Gastroesophageal sphincter (tissue), 3 donors: Measurements from ENCODE around the gene ADD1.

Experiments
- POLR2A ChIP-seq, 2 donors: fragments of 450-650 bp; IDR thresholded peaks; one replicate each; pipeline ENCODE4 v1.6.1; 2017; ENCODE audit warnings: antibody characterized with exemption in 2 of 2, mild to moderate bottlenecking in 2 of 2, moderate library complexity in 1 of 2
- POLR2AphosphoS5 ChIP-seq: sonication (generic); formaldehyde crosslinking; IDR thresholded peaks from one replicate; pipeline ENCODE4 v1.6.1; 2017; ENCODE audit warnings: antibody characterized with exemption
- TF ChIP-seq, protein P1 (sequence below), 4 experiments: fragments of 200-600 bp in 2 of 4; fragments of 450-650 bp in 2 of 4; sonication (generic) in 1 of 4; IDR thresholded peaks; one replicate each; pipeline ENCODE4 v1.5.1; 2017 to 2019; ENCODE audit warnings: antibody characterized with exemption in 4 of 4, mild to moderate bottlenecking in 2 of 4, moderate library complexity in 2 of 4

DNA sequence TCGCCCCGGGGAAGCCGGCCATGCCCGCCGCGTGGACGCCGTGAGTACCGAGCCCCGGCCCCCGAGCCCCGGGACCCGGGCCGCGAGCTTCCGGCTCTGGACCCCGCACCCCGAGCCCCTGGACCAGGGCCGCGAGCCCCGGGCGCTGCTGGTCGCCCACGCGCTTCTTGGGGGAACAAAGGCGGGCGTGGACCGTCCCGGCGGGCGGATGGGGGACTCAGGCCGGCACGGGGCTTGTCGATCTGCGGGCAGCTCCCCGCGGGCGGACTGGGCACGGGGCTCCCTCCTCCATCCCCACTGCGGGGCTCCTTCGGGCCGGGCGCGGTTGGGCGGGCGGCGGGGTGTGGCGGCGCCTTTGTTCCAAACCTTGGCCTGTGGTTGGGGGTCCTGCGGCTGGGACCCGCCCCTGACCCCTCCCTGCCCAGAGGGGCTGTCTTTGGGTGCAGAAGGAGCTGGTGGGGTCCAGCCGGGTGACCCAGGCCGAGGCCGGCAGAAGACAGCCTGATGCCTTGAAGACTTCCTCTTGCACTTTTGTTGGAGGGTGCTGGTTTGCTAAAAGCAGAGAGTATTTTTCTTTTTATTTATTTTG lies 25.2 kb upstream of the ADD1 start:
- TF ChIP-seq, protein P1, sequence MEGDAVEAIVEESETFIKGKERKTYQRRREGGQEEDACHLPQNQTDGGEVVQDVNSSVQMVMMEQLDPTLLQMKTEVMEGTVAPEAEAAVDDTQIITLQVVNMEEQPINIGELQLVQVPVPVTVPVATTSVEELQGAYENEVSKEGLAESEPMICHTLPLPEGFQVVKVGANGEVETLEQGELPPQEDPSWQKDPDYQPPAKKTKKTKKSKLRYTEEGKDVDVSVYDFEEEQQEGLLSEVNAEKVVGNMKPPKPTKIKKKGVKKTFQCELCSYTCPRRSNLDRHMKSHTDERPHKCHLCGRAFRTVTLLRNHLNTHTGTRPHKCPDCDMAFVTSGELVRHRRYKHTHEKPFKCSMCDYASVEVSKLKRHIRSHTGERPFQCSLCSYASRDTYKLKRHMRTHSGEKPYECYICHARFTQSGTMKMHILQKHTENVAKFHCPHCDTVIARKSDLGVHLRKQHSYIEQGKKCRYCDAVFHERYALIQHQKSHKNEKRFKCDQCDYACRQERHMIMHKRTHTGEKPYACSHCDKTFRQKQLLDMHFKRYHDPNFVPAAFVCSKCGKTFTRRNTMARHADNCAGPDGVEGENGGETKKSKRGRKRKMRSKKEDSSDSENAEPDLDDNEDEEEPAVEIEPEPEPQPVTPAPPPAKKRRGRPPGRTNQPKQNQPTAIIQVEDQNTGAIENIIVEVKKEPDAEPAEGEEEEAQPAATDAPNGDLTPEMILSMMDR (IDR thresholded peaks at IDR 0.05), result no peak
- TF ChIP-seq POLR2AphosphoS5 (no peak), POLR2A (IDR thresholded peaks at IDR 0.05) (no peak)
